Kidney (tissue), 14 donors: ENCODE data around the gene MAPK8. TPM values are rescaled to one million over a fixed set of nuclear protein-coding genes. Genes with fewer than 3 reads are reported as not detected.

Source experiments
- DNase-seq, 5 donors: peaks; one replicate each; pipeline ENCODE4 v3.0.0-alpha.2; 2013 to 2020
- FAIRE-seq: peaks from 2 replicates; lab custom pipeline; 2012; peaks lifted over from hg19 to GRCh38; lab: Jason Lieb, UNC
- H3K27ac ChIP-seq, 2 donors: one replicate each; pipeline ENCODE4 v1.7.0; 2013; ENCODE audit warnings: low read depth in 2 of 2, low read length in 2 of 2, inconsistent platforms in 1 of 2
- H3K27me3 ChIP-seq: one replicate; pipeline ENCODE4 v1.7.1; 2013; ENCODE audit warnings: low read length, inconsistent platforms; ENCODE audit not compliant: control insufficient read depth, insufficient read depth
- H3K36me3 ChIP-seq, 3 donors: one replicate each; pipeline versions ENCODE4 v1.7.0 to v1.7.1; 2013; ENCODE audit warnings: low read length in 3 of 3, control low read depth in 1 of 3, inconsistent platforms in 1 of 3; ENCODE audit not compliant: insufficient read depth in 3 of 3, control insufficient read depth in 2 of 3
- H3K4me1 ChIP-seq, 3 donors: one replicate each; pipeline versions ENCODE4 v1.7.0 to v1.7.1; 2013; ENCODE audit warnings: low read length in 3 of 3, inconsistent platforms in 1 of 3, low read depth in 1 of 3; ENCODE audit not compliant: control insufficient read depth in 2 of 3, insufficient read depth in 2 of 3
- H3K4me3 ChIP-seq, 3 donors: one replicate each; pipeline versions ENCODE4 v1.7.0 to v1.8.1; 2013; ENCODE audit warnings: low read length in 3 of 3, control low read depth in 1 of 3, inconsistent platforms in 1 of 3
- H3K9ac ChIP-seq, 3 donors: one replicate each; pipeline versions ENCODE4 v1.7.0 to v1.7.1; 2013; ENCODE audit warnings: low read length in 3 of 3, control low read depth in 1 of 3, inconsistent platforms in 1 of 3
- H3K9me3 ChIP-seq, 3 donors: one replicate each; pipeline versions ENCODE4 v1.7.0 to v1.7.1; 2013; ENCODE audit warnings: low read length in 3 of 3, control low read depth in 1 of 3, inconsistent platforms in 1 of 3; ENCODE audit not compliant: control insufficient read depth in 2 of 3, insufficient read depth in 1 of 3
- intact Hi-C: fragments of 100-400 bp; cut with DNase I; formaldehyde crosslinking; loops from one replicate; pipeline ENCODE4 v1.11.1; 2022
- polyA plus RNA-seq: library from polyadenylated mRNA; stranded (reverse); fragments of 350-450 nt; fragmentation: Illumina TruSeq; extraction: RNeasy Lipid Tissue Mini Kit (QIAGEN cat#74804); gene quantifications from one replicate; pipeline ENCODE4 v1.2.3, GENCODE V29; 2014; ENCODE audit warnings: low read depth, low replicate concordance; ENCODE audit not compliant: insufficient read depth
- total RNA-seq: library from RNA; stranded (reverse); fragmentation: NEBNext Ultra II Directional; extraction: Animal tissue kit (Norgen Biotek cat#: 25700); gene quantifications from one replicate; pipeline ENCODE4 v1.2.1, GENCODE V29; 2021
- TF ChIP-seq, protein P1 (sequence below): IDR thresholded peaks from 3 replicates; pipeline ENCODE4 v1.5.1; 2012; ENCODE audit warnings: mild to moderate bottlenecking, moderate library complexity, borderline replicate concordance; ENCODE audit not compliant: insufficient read depth; ENCODE audit errors: extremely low read depth
- donor health status: control.
- donor health status: control.
- donor health status: control.
- donor health status: control.
- donor health status: control.
- donor health status: DM: yes; HTN: yes; CAD: no.
- donor health status: Normal renal cell carcinoma (clear cell type).

Gene MAPK8
- total and polyA plus RNA-seq, 2 donors from 2014 or later = 17.0 to 36.7 TPM

DNA sequence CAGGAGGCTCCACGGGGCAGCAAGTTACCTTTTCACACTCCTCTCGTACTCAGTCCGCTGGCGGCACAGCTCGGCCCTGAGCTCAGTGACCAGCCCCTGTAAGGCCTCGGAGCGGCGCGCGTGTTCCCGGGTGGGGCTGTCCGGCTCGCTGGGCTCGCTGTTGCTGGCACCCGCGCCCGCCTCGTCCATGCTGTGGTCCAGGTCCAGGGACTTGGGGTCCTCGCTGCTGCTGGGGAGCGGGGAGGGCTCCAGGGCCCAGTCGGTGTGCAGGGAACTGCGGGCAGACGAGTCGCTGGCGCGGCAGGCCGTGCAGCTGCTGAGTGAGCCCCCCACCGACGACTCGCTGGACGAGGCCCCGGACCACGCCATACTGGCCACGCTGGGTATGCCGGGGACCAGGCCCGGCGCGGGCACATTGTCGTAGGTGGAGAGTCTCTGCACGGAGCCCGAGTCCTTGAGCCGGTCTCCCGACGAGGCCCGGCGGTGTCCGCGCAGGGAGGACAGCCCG lies 143.8 kb downstream of the MAPK8 start:
- Histone ChIP-seq H3K36me3 (no peaks in the 10 kb centered on the region), H3K27me3 (no peaks in the 10 kb centered on the region), H3K4me3 (no peak overlapping the region), H3K4me1 (no peaks in the 10 kb centered on the region), H3K9ac (no peak overlapping the region), H3K9me3 (no peaks in the 10 kb centered on the region), H3K27ac (no peak overlapping the region)
- no peak for FAIRE-seq
- DNase-seq = peak in 2 of 5 donors; percentile 25 to 75
- intact Hi-C loops = no loop called here
- TF ChIP-seq, protein P1, sequence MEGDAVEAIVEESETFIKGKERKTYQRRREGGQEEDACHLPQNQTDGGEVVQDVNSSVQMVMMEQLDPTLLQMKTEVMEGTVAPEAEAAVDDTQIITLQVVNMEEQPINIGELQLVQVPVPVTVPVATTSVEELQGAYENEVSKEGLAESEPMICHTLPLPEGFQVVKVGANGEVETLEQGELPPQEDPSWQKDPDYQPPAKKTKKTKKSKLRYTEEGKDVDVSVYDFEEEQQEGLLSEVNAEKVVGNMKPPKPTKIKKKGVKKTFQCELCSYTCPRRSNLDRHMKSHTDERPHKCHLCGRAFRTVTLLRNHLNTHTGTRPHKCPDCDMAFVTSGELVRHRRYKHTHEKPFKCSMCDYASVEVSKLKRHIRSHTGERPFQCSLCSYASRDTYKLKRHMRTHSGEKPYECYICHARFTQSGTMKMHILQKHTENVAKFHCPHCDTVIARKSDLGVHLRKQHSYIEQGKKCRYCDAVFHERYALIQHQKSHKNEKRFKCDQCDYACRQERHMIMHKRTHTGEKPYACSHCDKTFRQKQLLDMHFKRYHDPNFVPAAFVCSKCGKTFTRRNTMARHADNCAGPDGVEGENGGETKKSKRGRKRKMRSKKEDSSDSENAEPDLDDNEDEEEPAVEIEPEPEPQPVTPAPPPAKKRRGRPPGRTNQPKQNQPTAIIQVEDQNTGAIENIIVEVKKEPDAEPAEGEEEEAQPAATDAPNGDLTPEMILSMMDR = no peak

DNA sequence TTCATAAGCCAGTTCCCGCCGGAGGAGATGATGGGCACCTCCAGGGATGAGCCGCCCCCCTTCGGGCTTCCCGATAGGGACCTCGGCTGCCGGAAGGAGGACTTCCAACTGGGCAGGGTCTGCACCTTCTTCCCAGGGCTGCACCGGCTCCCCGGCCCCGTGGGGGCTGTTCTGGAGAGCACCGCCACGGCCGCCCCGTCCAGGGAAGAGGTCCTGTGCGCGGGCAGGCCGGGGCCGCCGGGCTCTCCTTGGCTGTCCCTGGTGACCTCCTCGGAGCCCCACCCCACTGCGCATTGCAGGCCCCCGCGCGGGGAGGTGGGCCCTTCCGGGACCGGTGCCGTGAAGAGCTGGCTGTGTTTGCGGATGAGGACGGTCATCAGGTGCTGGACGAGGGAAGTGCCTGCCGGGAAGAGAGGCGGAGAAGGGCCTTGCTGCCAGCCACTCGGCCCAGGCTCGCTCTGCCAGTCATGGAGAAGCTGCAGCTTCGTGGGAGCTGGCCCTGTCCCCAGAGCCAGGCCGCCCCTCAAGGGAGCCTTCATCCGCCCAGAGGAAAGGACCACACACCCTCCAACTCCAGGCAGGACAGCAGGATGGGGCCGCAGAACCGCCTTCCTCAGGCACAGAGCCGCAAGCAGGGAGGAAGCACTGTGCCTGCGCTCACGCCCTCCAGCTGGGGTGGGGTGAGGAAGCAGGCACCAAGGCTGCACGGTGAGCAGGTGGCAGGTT lies 144.4 kb downstream of the MAPK8 start:
- TF ChIP-seq, protein P1 = no peak
- Histone ChIP-seq H3K27me3 (no peaks in the 10 kb centered on the region), H3K36me3 (no peaks in the 10 kb centered on the region), H3K4me3 (no peak overlapping the region), H3K27ac (no peak overlapping the region), H3K4me1 (no peaks in the 10 kb centered on the region), H3K9me3 (no peaks in the 10 kb centered on the region), H3K9ac (no peak overlapping the region)
- FAIRE-seq (no peak), DNase-seq (peak in 1 of 5 donors; percentile 34)
- intact Hi-C loops = no loop called here

DNA sequence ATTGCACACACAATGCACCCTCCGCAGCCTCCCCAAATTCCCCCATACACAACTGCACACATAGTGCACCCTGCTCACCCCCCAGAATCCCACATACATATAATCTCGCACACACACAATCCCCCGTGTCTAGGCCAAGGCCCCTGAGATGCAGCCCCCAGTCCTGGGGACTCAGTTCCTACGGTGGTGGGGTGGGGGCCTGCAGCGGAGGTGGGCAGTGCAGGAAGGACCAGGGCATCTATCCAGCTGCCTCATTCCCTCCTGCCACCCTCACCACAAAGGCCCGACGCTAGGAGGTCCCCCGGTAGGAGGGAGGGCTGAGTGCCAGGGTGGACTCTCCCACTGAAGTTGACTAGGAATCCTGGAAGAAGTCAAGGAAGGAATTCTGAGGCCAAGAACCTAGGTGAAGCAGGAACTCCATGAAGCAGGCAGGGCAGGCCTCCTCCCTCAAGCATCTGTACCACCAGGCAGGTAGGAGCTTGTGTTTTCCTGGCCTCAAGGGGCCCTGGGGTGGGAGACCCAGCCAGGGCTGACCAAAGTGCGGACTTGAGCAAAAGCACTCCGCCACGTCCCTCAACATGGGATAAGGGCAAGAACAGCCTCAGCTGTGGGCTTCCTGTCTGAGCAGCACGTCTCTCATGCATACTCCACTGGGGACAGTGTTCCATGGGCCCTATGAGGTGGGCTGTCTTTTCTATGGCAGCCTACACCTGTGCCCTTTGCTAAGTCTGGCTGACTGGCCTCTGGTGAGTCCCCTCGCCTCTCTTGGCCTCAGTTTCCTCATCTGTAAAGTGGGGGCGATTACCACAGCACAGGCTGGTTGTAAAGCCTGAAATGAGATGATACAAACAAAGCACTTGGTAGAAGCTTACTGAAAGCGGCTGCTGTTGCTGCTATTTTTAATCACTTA lies 145.7 kb downstream of the MAPK8 start:
- no peak overlapping the region for H3K9ac ChIP-seq
- H3K4me1 ChIP-seq = peaks cover 0 to 5% (median 0%) of the 10 kb centered on the region in 3 donors
- H3K36me3 ChIP-seq = no peaks in the 10 kb centered on the region
- intact Hi-C loops = no loop called here
- FAIRE-seq (no peak), DNase-seq (peak in 1 of 5 donors; percentile 35)
- H3K4me3 ChIP-seq = no peak overlapping the region
- H3K9me3 ChIP-seq = no peaks in the 10 kb centered on the region
- no peaks in the 10 kb centered on the region for H3K27me3 ChIP-seq
- no peak overlapping the region for H3K27ac ChIP-seq
- TF ChIP-seq, protein P1 = no peak
